AG09309 (cell line): ENCODE results near the gene HRG.
"Not testable (repeated sequence)": the region's sequence is repeated elsewhere in the genome, so short reads cannot be mapped to it uniquely, and the experiment has no call there.

Source experiments
- DNase-seq: peaks from one replicate; pipeline ENCODE4 v3.0.0-alpha.2; 2010; ENCODE audit warnings: low read depth
- H3K4me3 ChIP-seq: 2 replicates; pipeline ENCODE4 v1.5.1; 2011; ENCODE audit warnings: mild to moderate bottlenecking, low read depth, low read length, moderate library complexity; ENCODE audit not compliant: control insufficient read depth
- TF ChIP-seq, protein P1 (sequence below): IDR thresholded peaks from 2 replicates; pipeline ENCODE4 v1.5.1; 2011; ENCODE audit warnings: mild to moderate bottlenecking, low read depth, low read length, inconsistent platforms; ENCODE audit not compliant: insufficient read depth, control insufficient read depth; ENCODE audit errors: missing control alignments

HRG gene

DNA sequence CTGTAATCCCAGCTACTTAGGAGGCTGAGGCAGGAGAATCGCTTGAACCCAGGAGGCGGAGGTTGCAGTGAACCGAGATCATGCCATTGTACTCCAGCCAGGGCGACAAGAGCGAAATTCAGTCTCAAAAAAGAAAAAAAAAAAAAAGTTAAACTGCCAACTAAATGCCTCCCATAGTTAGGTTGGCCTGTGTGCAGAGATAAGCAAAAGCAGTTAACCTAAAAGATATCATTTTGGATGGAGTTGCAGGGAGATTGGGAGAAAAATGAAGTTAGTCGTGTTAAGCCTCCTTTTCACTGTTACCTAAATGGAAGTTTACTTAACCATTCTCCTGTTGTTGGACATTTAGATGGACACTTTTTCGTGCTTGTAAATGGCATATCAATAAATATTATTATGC, 37.1 kb upstream of the HRG start:
- no peak for DNase-seq
- TF ChIP-seq, protein P1, sequence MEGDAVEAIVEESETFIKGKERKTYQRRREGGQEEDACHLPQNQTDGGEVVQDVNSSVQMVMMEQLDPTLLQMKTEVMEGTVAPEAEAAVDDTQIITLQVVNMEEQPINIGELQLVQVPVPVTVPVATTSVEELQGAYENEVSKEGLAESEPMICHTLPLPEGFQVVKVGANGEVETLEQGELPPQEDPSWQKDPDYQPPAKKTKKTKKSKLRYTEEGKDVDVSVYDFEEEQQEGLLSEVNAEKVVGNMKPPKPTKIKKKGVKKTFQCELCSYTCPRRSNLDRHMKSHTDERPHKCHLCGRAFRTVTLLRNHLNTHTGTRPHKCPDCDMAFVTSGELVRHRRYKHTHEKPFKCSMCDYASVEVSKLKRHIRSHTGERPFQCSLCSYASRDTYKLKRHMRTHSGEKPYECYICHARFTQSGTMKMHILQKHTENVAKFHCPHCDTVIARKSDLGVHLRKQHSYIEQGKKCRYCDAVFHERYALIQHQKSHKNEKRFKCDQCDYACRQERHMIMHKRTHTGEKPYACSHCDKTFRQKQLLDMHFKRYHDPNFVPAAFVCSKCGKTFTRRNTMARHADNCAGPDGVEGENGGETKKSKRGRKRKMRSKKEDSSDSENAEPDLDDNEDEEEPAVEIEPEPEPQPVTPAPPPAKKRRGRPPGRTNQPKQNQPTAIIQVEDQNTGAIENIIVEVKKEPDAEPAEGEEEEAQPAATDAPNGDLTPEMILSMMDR = no peak
- no peak overlapping the region for H3K4me3 ChIP-seq

- H3K4me3 ChIP-seq = no peak overlapping the region
- no peak for DNase-seq
- TF ChIP-seq, protein P1 = no peak
Measured at GRCh38 chr3:186630950-186631641, 34.7 kb upstream of the HRG start.

DNA sequence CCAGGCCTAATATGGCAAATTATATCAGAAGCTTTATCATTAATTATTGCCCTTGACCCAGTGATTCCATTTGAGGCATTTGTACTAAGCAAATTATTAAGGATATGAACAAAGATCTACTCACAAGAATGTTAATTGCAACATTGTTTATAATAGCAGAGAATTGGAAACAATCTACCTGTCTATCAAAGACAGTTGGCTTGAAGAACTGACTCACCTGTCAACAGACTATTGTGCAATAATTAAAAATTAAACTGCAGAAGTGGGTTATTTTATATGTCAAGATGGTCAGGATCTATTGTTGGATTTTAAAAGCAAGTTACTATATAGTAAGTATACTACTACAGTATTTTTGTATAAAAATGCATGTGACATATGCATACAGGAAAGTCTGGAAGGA, 32.3 kb upstream of the HRG start:
- no peak overlapping the region for H3K4me3 ChIP-seq
- TF ChIP-seq, protein P1 = no peak
- no peak for DNase-seq

GRCh38 chr3:186634207-186634606, 31.6 kb upstream of the HRG start:
- H3K4me3 ChIP-seq, DNase-seq: not testable (repeated sequence)

- no peak for DNase-seq
- no peak overlapping the region for H3K4me3 ChIP-seq
- TF ChIP-seq, protein P1 = no peak
Measured at GRCh38 chr3:186635532-186635931, 30.3 kb upstream of the HRG start.

DNA sequence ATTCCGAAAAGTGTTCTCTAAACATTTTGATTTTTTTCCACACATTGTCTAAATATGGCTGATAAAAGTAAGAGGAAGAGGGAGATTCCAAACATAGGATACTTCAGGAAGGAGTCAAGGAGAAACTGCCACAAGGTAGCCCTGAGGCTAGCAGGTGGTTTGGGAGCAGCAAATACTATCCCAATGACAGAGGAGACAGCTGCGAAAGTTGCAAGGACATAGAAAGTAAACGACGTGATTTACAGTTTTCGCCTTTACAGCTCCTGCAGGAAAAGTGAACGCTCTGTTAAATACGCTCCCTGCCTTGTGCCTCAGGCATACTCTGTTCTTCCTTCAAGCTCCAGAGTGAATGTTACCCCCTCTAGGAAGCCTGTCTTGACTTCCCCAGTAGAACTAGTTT, 29.3 kb upstream of the HRG start:
- no peak overlapping the region for H3K4me3 ChIP-seq
- DNase-seq = no peak
- TF ChIP-seq, protein P1 = no peak

DNA sequence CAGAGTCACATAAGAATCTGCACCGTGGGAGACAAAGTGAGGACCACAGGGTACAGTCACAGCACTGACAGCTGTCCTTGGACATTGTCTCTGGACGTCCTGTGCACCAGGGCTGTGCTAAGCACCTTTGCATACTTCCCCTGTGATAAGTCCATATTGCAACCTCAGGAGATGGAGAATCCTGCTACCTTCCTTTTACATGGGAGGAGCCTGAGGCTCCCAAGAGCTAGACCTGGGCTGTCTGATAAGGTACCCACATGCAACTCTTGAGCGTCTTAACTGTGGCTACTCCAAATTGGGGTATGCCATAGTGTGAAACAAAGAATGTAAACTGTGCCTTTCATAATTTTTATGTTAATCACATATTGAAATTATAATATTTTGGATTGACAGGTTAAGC, 28.1 kb upstream of the HRG start:
- TF ChIP-seq, protein P1 = no peak
- H3K4me3 ChIP-seq = no peak overlapping the region
- DNase-seq = no peak
